ENCODE measurements around the gene COLEC11. TPM values are rescaled to one million over a fixed set of nuclear protein-coding genes. Genes with fewer than 3 reads are reported as not detected.
"Not testable (repeated sequence)": the region's sequence is repeated elsewhere in the genome, so short reads cannot be mapped to it uniquely, and the experiment has no call there.

The COLEC11 gene
- polyA plus RNA-seq, 3 donors, result 1.5 to 3.0 (median 1.7) TPM

GRCh38 chr2:3615541-3616200 lies 20.8 kb downstream of the COLEC11 start:
- DNase-seq (ENCODE audit: extremely low read depth in 1 of 11, low read depth in 9 of 11, low spot score in 4 of 11), result not testable (repeated sequence)

- DNase-seq (ENCODE audit: extremely low read depth in 1 of 11, low read depth in 9 of 11, low spot score in 4 of 11), result not testable (repeated sequence)
Measured at GRCh38 chr2:3616435-3617197, 21.7 kb downstream of the COLEC11 start.

- DNase-seq (ENCODE audit: extremely low read depth in 1 of 11, low read depth in 9 of 11, low spot score in 4 of 11), result no peak
Measured at GRCh38 chr2:3617198-3617890, 22.4 kb downstream of the COLEC11 start.

GRCh38 chr2:3618367-3618766 lies 23.5 kb downstream of the COLEC11 start:
- DNase-seq (ENCODE audit: extremely low read depth in 1 of 11, low read depth in 9 of 11, low spot score in 4 of 11), result no peak

GRCh38 chr2:3619033-3619432 lies 24.1 kb downstream of the COLEC11 start:
- no peak for DNase-seq (ENCODE audit: extremely low read depth in 1 of 11, low read depth in 9 of 11, low spot score in 4 of 11)

- DNase-seq (ENCODE audit: extremely low read depth in 1 of 11, low read depth in 9 of 11, low spot score in 4 of 11), result not testable (repeated sequence)
Measured at GRCh38 chr2:3619661-3620060, 24.7 kb downstream of the COLEC11 start.

- no peak for DNase-seq (ENCODE audit: extremely low read depth in 1 of 11, low read depth in 9 of 11, low spot score in 4 of 11)
Measured at GRCh38 chr2:3620834-3621233, 25.9 kb downstream of the COLEC11 start.

- DNase-seq (ENCODE audit: extremely low read depth in 1 of 11, low read depth in 9 of 11, low spot score in 4 of 11), result no peak
Measured at GRCh38 chr2:3622967-3623366, 28.1 kb downstream of the COLEC11 start.

GRCh38 chr2:3624059-3624794 lies 29.3 kb downstream of the COLEC11 start:
- no peak for DNase-seq (ENCODE audit: extremely low read depth in 1 of 11, low read depth in 9 of 11, low spot score in 4 of 11)

- no peak for DNase-seq (ENCODE audit: extremely low read depth in 1 of 11, low read depth in 9 of 11, low spot score in 4 of 11)
Measured at GRCh38 chr2:3625186-3625585, 30.3 kb downstream of the COLEC11 start.

GRCh38 chr2:3626118-3626811 lies 31.4 kb downstream of the COLEC11 start:
- DNase-seq (ENCODE audit: extremely low read depth in 1 of 11, low read depth in 9 of 11, low spot score in 4 of 11), result peak in 7 of 11 donors; percentile 30 to 65 (median 53)

GRCh38 chr2:3626812-3627499 lies 32.0 kb downstream of the COLEC11 start:
- no peak for DNase-seq (ENCODE audit: extremely low read depth in 1 of 11, low read depth in 9 of 11, low spot score in 4 of 11)

- DNase-seq (ENCODE audit: extremely low read depth in 1 of 11, low read depth in 9 of 11, low spot score in 4 of 11), result no peak
Measured at GRCh38 chr2:3627500-3628100, 32.7 kb downstream of the COLEC11 start.

- no peak for DNase-seq (ENCODE audit: extremely low read depth in 1 of 11, low read depth in 9 of 11, low spot score in 4 of 11)
Measured at GRCh38 chr2:3628241-3628679, 33.3 kb downstream of the COLEC11 start.

GRCh38 chr2:3628800-3629199 lies 33.9 kb downstream of the COLEC11 start:
- DNase-seq (ENCODE audit: extremely low read depth in 1 of 11, low read depth in 9 of 11, low spot score in 4 of 11), result no peak

GRCh38 chr2:3630631-3631030 lies 35.7 kb downstream of the COLEC11 start:
- no peak for DNase-seq (ENCODE audit: extremely low read depth in 1 of 11, low read depth in 9 of 11, low spot score in 4 of 11)

- no peak for DNase-seq (ENCODE audit: extremely low read depth in 1 of 11, low read depth in 9 of 11, low spot score in 4 of 11)
Measured at GRCh38 chr2:3631161-3631850, 36.4 kb downstream of the COLEC11 start.
